HG03045 (cell line): ENCODE data around the gene GSKIP.
"Not testable (repeated sequence)": the region's sequence is repeated elsewhere in the genome, so short reads cannot be mapped to it uniquely, and the experiment has no call there.

Experiments
- ATAC-seq: cut with Tn5 transposase; IDR thresholded peaks from one replicate; pipeline ENCODE4 v1.9.1; 2021; ENCODE audit warnings: mild to moderate bottlenecking, moderate library complexity; ENCODE audit not compliant: unreplicated experiment

The GSKIP gene

GRCh38 chr14:96362965-96363750 lies at the start of gene GSKIP, which contains the start of gene ATG2B:
Gene GSKIP, plus strand, starts transcription at chr14:96363526. Its CDS starts 18,722 bp downstream, at chr14:96382248.
Gene ATG2B, minus strand, starts transcription at chr14:96363341. Its CDS starts 365 bp downstream, at chr14:96362976.
- ATAC-seq, result peak; percentile 80

- ATAC-seq, result no peak
Observed at GRCh38 chr14:96316087-96316486, 47.2 kb upstream of the GSKIP start.

GRCh38 chr14:96318836-96319235 lies 44.5 kb upstream of the GSKIP start:
- ATAC-seq, result no peak

- no peak for ATAC-seq
Observed at GRCh38 chr14:96320605-96321004, 42.7 kb upstream of the GSKIP start.

- no peak for ATAC-seq
Observed at GRCh38 chr14:96324219-96324618, 39.1 kb upstream of the GSKIP start.

GRCh38 chr14:96338551-96338950 lies 24.8 kb upstream of the GSKIP start:
- ATAC-seq, result no peak

GRCh38 chr14:96341323-96341722 lies 22.0 kb upstream of the GSKIP start:
- ATAC-seq, result no peak

GRCh38 chr14:96345669-96346068 lies 17.7 kb upstream of the GSKIP start:
- no peak for ATAC-seq

- not testable (repeated sequence) for ATAC-seq
Observed at GRCh38 chr14:96347957-96348356, 15.4 kb upstream of the GSKIP start.

GRCh38 chr14:96349286-96350075 lies 13.8 kb upstream of the GSKIP start:
- ATAC-seq, result no peak

- ATAC-seq, result no peak
Observed at GRCh38 chr14:96351986-96352385, 11.3 kb upstream of the GSKIP start.

- ATAC-seq, result no peak
Observed at GRCh38 chr14:96352708-96353107, 10.6 kb upstream of the GSKIP start.

- no peak for ATAC-seq
Observed at GRCh38 chr14:96354246-96354645, 9.1 kb upstream of the GSKIP start.

GRCh38 chr14:96357216-96357615 lies 6.1 kb upstream of the GSKIP start:
- no peak for ATAC-seq

GRCh38 chr14:96359959-96360358 lies 3.4 kb upstream of the GSKIP start:
- ATAC-seq, result no peak

GRCh38 chr14:96362071-96362964 lies 1.0 kb upstream of the GSKIP start:
- peak; percentile 12 for ATAC-seq

GRCh38 chr14:96363751-96364336 lies 518 bp downstream of the GSKIP start:
- ATAC-seq, result peak; percentile 20

GRCh38 chr14:96364962-96365361 lies 1.6 kb downstream of the GSKIP start:
- ATAC-seq, result no peak

GRCh38 chr14:96368534-96368933 lies 5.2 kb downstream of the GSKIP start:
- no peak for ATAC-seq

- ATAC-seq, result no peak
Observed at GRCh38 chr14:96370528-96370927, 7.2 kb downstream of the GSKIP start.

GRCh38 chr14:96373538-96373937 lies 10.2 kb downstream of the GSKIP start:
- no peak for ATAC-seq
